BLaER1 treated with 17β-estradiol and CSF1 and Interleukin-3, amounts not matched to agents 10 nM and 100 nM (cell line): ENCODE data around the gene ZNF423.

Experiments used
- H3K27ac ChIP-seq, 11 experiments: shearing (Covaris generic); formaldehyde crosslinking; 2 replicates each; pipeline ENCODE4 v1.8.1; 2022
- H3K27me3 ChIP-seq, 11 experiments: shearing (Covaris generic); formaldehyde crosslinking; 2 replicates each; pipeline ENCODE4 v1.8.1; 2022
- H3K36me3 ChIP-seq, 11 experiments: shearing (Covaris generic); formaldehyde crosslinking; 2 replicates each; pipeline ENCODE4 v1.8.1; 2022
- H3K4me1 ChIP-seq, 10 experiments: shearing (Covaris generic); formaldehyde crosslinking; 2 replicates each; pipeline ENCODE4 v1.8.1; 2022
- H3K4me2 ChIP-seq, 11 experiments: shearing (Covaris generic); formaldehyde crosslinking; 2 replicates each; pipeline ENCODE4 v1.8.1; 2022
- H3K4me3 ChIP-seq, 10 experiments: shearing (Covaris generic); formaldehyde crosslinking; 2 replicates each; pipeline ENCODE4 v1.8.1; 2022
- H3K9ac ChIP-seq, 11 experiments: shearing (Covaris generic); formaldehyde crosslinking; 2 replicates each; pipeline ENCODE4 v1.8.1; 2022
- H3K9me3 ChIP-seq, 11 experiments: shearing (Covaris generic); formaldehyde crosslinking; replicated peaks in 1 of 11; 2 replicates each; pipeline ENCODE4 v1.8.1; 2022
- H4K20me1 ChIP-seq, 11 experiments: shearing (Covaris generic); formaldehyde crosslinking; 2 replicates each; pipeline ENCODE4 v1.8.1; 2022
- Cebpa-rat ChIP-seq, 11 experiments: shearing (Covaris generic); IDR thresholded peaks; 2 replicates each; pipeline ENCODE4 v1.8.1; 2022

ZNF423 gene

DNA sequence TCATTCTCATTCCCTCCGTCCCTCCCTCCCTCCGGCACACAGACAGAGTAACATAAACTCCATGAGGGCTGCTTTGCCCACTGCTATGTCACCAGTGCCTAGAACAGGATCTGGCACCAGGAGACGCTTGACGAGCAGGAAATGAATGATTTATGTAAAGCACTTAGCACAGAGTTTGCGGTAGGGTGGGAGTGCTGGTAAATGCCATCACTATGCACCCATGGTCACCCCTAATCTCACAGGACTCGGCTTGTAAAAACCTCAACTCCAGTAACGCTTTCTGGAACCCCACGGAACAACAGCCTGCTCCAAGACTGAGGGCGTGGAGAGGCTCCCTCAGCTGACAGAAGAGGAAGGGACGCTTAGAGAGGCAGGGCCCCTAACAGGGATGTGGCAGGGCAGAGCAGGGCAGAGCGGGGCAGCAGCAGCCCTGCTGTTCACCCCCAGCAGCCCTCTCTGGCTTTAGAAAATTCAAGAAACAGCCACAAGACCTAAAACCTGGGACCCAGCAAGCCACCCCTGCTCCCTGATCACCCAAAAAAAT lies 325.4 kb downstream of the ZNF423 start:
- peak overlapping the region in 8 of 11 experiments; percentile 1 to 50 (median 36); a peak in 11 of 22 replicates for H3K9ac ChIP-seq
- H3K4me3 ChIP-seq = no peak overlapping the region
- peaks cover 37 to 72% (median 62%) of the 10 kb centered on the region in 10 experiments for H3K4me1 ChIP-seq
- peaks cover 0 to 76% (median 5%) of the 10 kb centered on the region in 11 experiments; a peak in 5 of 22 replicates for H4K20me1 ChIP-seq
- H3K27me3 ChIP-seq = peaks cover 0 to 20% (median 0%) of the 10 kb centered on the region in 11 experiments; a peak in 4 of 22 replicates
- H3K27ac ChIP-seq = peak overlapping the region in 4 of 11 experiments; percentile 1 to 31 (median 24); a peak in 4 of 22 replicates
- no peaks in the 10 kb centered on the region for H3K36me3 ChIP-seq
- H3K9me3 ChIP-seq = no peaks in the 10 kb centered on the region
- H3K4me2 ChIP-seq = peak overlapping the region; percentile 81 to 92 (median 88)
- TF ChIP-seq Cebpa-rat (IDR thresholded peaks at IDR 0.05) = no peak

DNA sequence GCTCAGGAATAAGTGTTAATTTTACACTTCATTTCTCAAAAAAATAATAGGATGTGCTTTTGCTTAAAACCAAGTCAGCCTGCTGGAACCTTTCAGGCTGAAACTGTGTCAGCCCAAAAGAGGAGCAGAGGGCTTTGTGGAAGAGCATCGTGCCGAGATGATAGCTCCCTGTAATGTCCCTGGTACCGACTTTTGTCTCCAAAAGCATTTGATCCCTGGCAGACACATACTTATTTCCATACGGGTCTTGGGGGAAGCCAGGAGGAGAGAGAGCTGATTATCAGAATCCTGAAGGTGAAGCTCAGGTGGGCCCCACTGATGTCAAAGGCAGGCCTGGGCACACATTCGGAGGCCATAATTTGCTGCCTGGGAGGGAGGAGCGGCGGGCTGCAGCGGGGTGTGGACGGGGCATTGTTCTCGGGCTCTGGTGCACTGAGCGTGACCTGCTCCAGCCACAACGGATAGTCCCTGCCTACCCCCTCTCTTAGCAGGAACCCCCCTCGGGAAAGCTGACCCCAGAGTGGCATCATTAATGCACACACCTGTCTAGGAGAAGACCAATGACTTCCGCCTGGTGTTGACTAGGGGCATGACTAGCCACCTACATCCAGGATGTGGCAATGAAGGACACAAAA lies 326.4 kb downstream of the ZNF423 start:
- Histone ChIP-seq H3K27ac (peak overlapping the region in 1 of 11 experiments; percentile 31; a peak in 1 of 22 replicates), H3K4me3 (peak overlapping the region in 1 of 10 experiments; percentile 7; a peak in 1 of 20 replicates), H3K4me2 (peak overlapping the region; percentile 81 to 92 (median 88)), H3K4me1 (peaks cover 40 to 82% (median 72%) of the 10 kb centered on the region in 10 experiments), H3K9me3 (no peaks in the 10 kb centered on the region), H4K20me1 (peaks cover 0 to 78% (median 5%) of the 10 kb centered on the region in 11 experiments; a peak in 5 of 22 replicates), H3K27me3 (peaks cover 0 to 20% (median 0%) of the 10 kb centered on the region in 11 experiments; a peak in 4 of 22 replicates), H3K9ac (peak overlapping the region in 3 of 11 experiments; percentile 31 to 65 (median 49); a peak in 4 of 22 replicates), H3K36me3 (no peaks in the 10 kb centered on the region)
- no peak for TF ChIP-seq Cebpa-rat (IDR thresholded peaks at IDR 0.05)

- H3K4me3 ChIP-seq = peak overlapping the region in 8 of 10 experiments; percentile 42 to 60 (median 49); a peak in 9 of 20 replicates
- TF ChIP-seq Cebpa-rat (IDR thresholded peaks at IDR 0.05) = no peak
Observed at GRCh38 chr16:49528866-49529288, 327.0 kb downstream of the ZNF423 start.

DNA sequence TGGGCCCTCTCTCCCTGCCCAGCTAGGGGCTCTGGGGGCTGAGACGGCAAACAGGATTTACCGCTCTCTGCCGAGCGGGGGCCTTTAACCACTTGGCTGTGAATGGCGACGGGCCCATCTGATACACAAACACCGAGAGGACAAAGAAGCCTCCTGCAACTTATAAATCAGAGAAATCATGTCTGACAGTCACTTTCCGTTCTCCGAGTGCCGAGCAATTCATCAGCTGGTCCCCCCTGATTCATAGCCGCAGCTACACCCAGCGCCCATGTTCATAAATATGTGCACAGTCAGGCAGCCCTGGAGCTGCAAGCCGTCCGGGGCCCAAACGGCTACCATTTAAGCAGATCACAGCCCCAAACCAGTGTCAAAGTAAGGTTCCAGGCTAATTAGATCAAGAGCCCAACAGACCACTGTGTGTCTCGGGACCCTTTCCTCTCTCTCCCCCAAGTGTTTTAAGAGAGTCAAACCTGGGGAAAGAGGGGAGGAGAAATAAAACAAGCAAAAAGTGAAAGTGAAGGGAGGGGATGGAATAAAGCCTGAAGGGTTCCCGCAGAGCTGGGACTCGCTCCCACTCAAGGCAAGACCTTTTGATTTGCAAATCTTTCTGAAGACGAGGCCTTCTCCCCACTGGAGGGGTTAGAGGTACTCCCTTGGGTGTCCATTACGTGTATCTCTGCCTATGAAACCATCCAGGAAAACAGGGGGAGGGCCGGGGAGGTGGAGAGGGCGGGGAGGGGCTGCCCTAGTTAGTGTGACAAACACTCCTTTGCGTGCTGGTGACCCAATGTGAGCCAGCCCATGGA lies 327.6 kb downstream of the ZNF423 start:
- Histone ChIP-seq H3K27ac (peak overlapping the region in 9 of 11 experiments; percentile 45 to 68 (median 50); a peak in 17 of 22 replicates), H3K27me3 (peaks cover 0 to 20% (median 0%) of the 10 kb centered on the region in 11 experiments; a peak in 4 of 22 replicates), H4K20me1 (peaks cover 0 to 75% (median 5%) of the 10 kb centered on the region in 11 experiments; a peak in 5 of 22 replicates), H3K4me1 (peaks cover 44 to 89% (median 79%) of the 10 kb centered on the region in 10 experiments), H3K4me3 (peak overlapping the region in 9 of 10 experiments; percentile 30 to 60 (median 47); a peak in 16 of 20 replicates), H3K9me3 (no peaks in the 10 kb centered on the region), H3K36me3 (peaks cover 0 to 12% (median 5%) of the 10 kb centered on the region in 11 experiments; a peak in 6 of 22 replicates), H3K4me2 (peak overlapping the region; percentile 75 to 92 (median 88)), H3K9ac (peak overlapping the region; percentile 2 to 74 (median 63); a peak in 21 of 22 replicates)
- no peak for TF ChIP-seq Cebpa-rat (IDR thresholded peaks at IDR 0.05)

More at GRCh38 chr16:49528866-49529288, 327.0 kb downstream of the ZNF423 start:
- peaks cover 0 to 20% (median 0%) of the 10 kb centered on the region in 11 experiments; a peak in 4 of 22 replicates for H3K27me3 ChIP-seq
- no peaks in the 10 kb centered on the region for H3K9me3 ChIP-seq
- peak overlapping the region in 7 of 11 experiments; percentile 61 to 74 (median 66); a peak in 12 of 22 replicates for H3K9ac ChIP-seq
- 0 out of 22 replicates have a peak overlapping the region, but pooled peaks of 1 of the 11 experiments have one; percentile 45 for H3K27ac ChIP-seq
- peaks cover 0 to 81% (median 5%) of the 10 kb centered on the region in 11 experiments; a peak in 5 of 22 replicates for H4K20me1 ChIP-seq
- H3K4me1 ChIP-seq = peaks cover 44 to 89% (median 78%) of the 10 kb centered on the region in 10 experiments
- peak overlapping the region; percentile 75 to 92 (median 88); a peak in 21 of 22 replicates for H3K4me2 ChIP-seq
- peaks cover 0 to 6% (median 0%) of the 10 kb centered on the region in 11 experiments; a peak in 2 of 22 replicates for H3K36me3 ChIP-seq

DNA sequence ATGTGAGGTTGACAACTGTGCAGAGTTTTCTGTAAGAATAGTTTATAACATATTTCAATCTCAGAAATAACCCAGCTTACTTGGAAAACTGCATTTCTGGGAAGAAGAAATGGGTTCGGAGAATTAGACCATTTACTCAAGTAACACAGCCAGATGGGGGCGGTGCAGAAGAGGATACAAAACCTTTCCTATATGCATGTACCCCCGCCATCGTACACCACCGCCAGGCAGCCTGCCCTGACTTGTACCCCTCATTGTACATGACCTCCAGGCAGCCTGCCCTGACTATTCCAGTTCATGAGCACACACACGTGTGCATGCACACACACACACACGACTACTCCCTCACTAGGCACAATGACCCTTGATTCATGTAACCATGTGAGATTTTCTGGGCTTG lies 328.3 kb downstream of the ZNF423 start:
- peak overlapping the region in 4 of 10 experiments; percentile 30 to 60 (median 52); a peak in 5 of 20 replicates for H3K4me3 ChIP-seq
- peaks cover 0 to 20% (median 0%) of the 10 kb centered on the region in 11 experiments; a peak in 4 of 22 replicates for H3K27me3 ChIP-seq
- H3K36me3 ChIP-seq = peaks cover 0 to 19% (median 11%) of the 10 kb centered on the region in 11 experiments; a peak in 8 of 22 replicates
- H3K27ac ChIP-seq = peak overlapping the region in 9 of 11 experiments; percentile 45 to 68 (median 50); a peak in 13 of 22 replicates
- no peak for TF ChIP-seq Cebpa-rat (IDR thresholded peaks at IDR 0.05)
- peak overlapping the region; percentile 75 to 92 (median 88) for H3K4me2 ChIP-seq
- no peaks in the 10 kb centered on the region for H3K9me3 ChIP-seq
- peaks cover 0 to 74% (median 5%) of the 10 kb centered on the region in 11 experiments; a peak in 5 of 22 replicates for H4K20me1 ChIP-seq
- H3K9ac ChIP-seq = peak overlapping the region in 8 of 11 experiments; percentile 2 to 74 (median 64); a peak in 10 of 22 replicates
- H3K4me1 ChIP-seq = peaks cover 44 to 88% (median 74%) of the 10 kb centered on the region in 10 experiments

- no peak for TF ChIP-seq Cebpa-rat (IDR thresholded peaks at IDR 0.05)
- Histone ChIP-seq H3K27ac (no peak overlapping the region), H3K4me2 (peak overlapping the region in 4 of 11 experiments; percentile 85 to 92 (median 90); a peak in 5 of 22 replicates), H4K20me1 (peaks cover 0 to 69% (median 5%) of the 10 kb centered on the region in 11 experiments; a peak in 5 of 22 replicates), H3K9me3 (no peaks in the 10 kb centered on the region), H3K27me3 (peaks cover 0 to 20% (median 0%) of the 10 kb centered on the region in 11 experiments; a peak in 4 of 22 replicates), H3K9ac (0 out of 22 replicates have a peak overlapping the region, but pooled peaks of 1 of the 11 experiments have one; percentile 5), H3K4me1 (peaks cover 44 to 88% (median 72%) of the 10 kb centered on the region in 10 experiments), H3K4me3 (no peak overlapping the region), H3K36me3 (peaks cover 0 to 26% (median 18%) of the 10 kb centered on the region in 11 experiments; a peak in 10 of 22 replicates)
Observed at GRCh38 chr16:49526860-49527365, 329.0 kb downstream of the ZNF423 start.

DNA sequence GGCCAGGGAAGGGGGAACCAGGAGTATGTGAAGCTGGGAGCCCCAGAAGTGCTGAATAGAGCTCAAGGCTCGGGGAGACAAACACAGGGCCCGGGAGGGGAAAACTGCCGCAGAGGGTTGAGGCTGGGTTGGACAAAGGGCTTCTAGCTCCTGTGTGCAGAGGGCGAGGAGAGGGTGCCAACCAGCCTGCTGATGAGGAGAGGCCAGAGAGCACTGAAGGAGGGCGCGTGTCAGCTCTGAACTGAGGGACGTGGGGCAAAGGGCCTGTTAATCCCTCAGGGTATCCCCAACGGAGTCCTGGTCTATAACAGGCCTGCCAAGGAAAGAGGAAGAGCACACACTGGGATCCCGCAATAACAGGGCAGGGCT lies 331.0 kb downstream of the ZNF423 start:
- peaks cover 25 to 80% (median 58%) of the 10 kb centered on the region in 10 experiments for H3K4me1 ChIP-seq
- no peak overlapping the region for H3K4me3 ChIP-seq
- H3K36me3 ChIP-seq = peaks cover 0 to 37% (median 23%) of the 10 kb centered on the region in 11 experiments; a peak in 12 of 22 replicates
- peak overlapping the region in 9 of 11 experiments; percentile 24 to 57 (median 40); a peak in 14 of 22 replicates for H3K9ac ChIP-seq
- peaks cover 0 to 52% (median 5%) of the 10 kb centered on the region in 11 experiments; a peak in 4 of 22 replicates for H4K20me1 ChIP-seq
- H3K27me3 ChIP-seq = peaks cover 0 to 18% (median 0%) of the 10 kb centered on the region in 11 experiments; a peak in 4 of 22 replicates
- H3K27ac ChIP-seq = peak overlapping the region in 4 of 11 experiments; percentile 26 to 59 (median 44); a peak in 9 of 22 replicates
- no peak for TF ChIP-seq Cebpa-rat (IDR thresholded peaks at IDR 0.05)
- H3K4me2 ChIP-seq = peak overlapping the region in 10 of 11 experiments; percentile 26 to 81 (median 68); a peak in 20 of 22 replicates
- H3K9me3 ChIP-seq = no peaks in the 10 kb centered on the region
